H1 (cell line): ENCODE measurements around the gene HPGDS. TPM values are rescaled to one million over a fixed set of nuclear protein-coding genes. Genes with fewer than 3 reads are reported as not detected.

Experiments
- CTCF ChIA-PET: fragments of 300-600 bp; sonication (Branson Sonifier 250); formaldehyde crosslinking; loops from one replicate; lab custom pipeline; 2021; ENCODE audit not compliant: partially characterized antibody; lab: Charles Lee
- POLR2A ChIA-PET: fragments of 300-600 bp; sonication (Branson Sonifier 250); formaldehyde crosslinking; loops from one replicate; lab custom pipeline; 2021; ENCODE audit warnings: inconsistent platforms; ENCODE audit not compliant: partially characterized antibody; lab: Charles Lee
- DNase-seq, 2 experiments: peaks; one replicate each; pipeline versions ENCODE4 v3.0.0 to v3.0.0-alpha.2; 2010 to 2022; ENCODE audit warnings: low spot score in 2 of 2, low read depth in 1 of 2, mixed read lengths in 1 of 2
- FAIRE-seq: peaks from 2 replicates; lab custom pipeline; 2011; peaks lifted over from hg19 to GRCh38; lab: Jason Lieb, UNC
- H2AFZ ChIP-seq: 2 replicates; pipeline ENCODE4 v1.8.1; 2012; ENCODE audit warnings: low read length, inconsistent platforms
- H2AK5ac ChIP-seq: 2 replicates; pipeline ENCODE4 v1.6.1; 2013; ENCODE audit warnings: low read depth, low read length
- H2BK120ac ChIP-seq: replicated peaks from 2 replicates; pipeline ENCODE3; 2013; ENCODE audit warnings: low read depth, low read length, inconsistent platforms
- H2BK12ac ChIP-seq: 2 replicates; pipeline ENCODE4 v1.6.1; 2013; ENCODE audit warnings: low read depth, low read length
- H2BK15ac ChIP-seq: 2 replicates; pipeline ENCODE4 v1.6.1; 2013; ENCODE audit warnings: low read length
- H2BK20ac ChIP-seq: 2 replicates; pipeline ENCODE4 v1.6.1; 2013; ENCODE audit warnings: low read length
- H2BK5ac ChIP-seq: 2 replicates; pipeline ENCODE4 v1.6.1; 2013; ENCODE audit warnings: low read depth, low read length
- H3K14ac ChIP-seq: 2 replicates; pipeline ENCODE4 v1.6.1; 2013; ENCODE audit warnings: inconsistent platforms; ENCODE audit not compliant: insufficient read length
- H3K18ac ChIP-seq: 2 replicates; pipeline ENCODE4 v1.6.1; 2013; ENCODE audit warnings: low read length; ENCODE audit errors: extremely low read depth
- H3K23ac ChIP-seq: 2 replicates; pipeline ENCODE4 v1.6.1; 2013; ENCODE audit warnings: inconsistent platforms; ENCODE audit not compliant: insufficient read length
- H3K23me2 ChIP-seq: 2 replicates; pipeline ENCODE4 v1.6.1; 2013; ENCODE audit warnings: low read depth, low read length
- H3K27ac ChIP-seq: 2 replicates; pipeline ENCODE4 v1.6.1; 2011; ENCODE audit warnings: low read depth, low read length, inconsistent platforms
- H3K27me3 ChIP-seq, 4 experiments: replicated peaks in 1 of 4; 1 replicate in 1 of 4; 2 replicates in 3 of 4; pipeline versions ENCODE4 v1.6.1 to v1.8.1; 2011 to 2013; ENCODE audit warnings: low read length in 3 of 4, mild to moderate bottlenecking in 3 of 4, inconsistent platforms in 2 of 4, mixed read lengths in 2 of 4, moderate library complexity in 1 of 4; ENCODE audit not compliant: control insufficient read depth in 3 of 4, insufficient read depth in 3 of 4; ENCODE audit errors: extremely low read depth in 1 of 4
- H3K36me3 ChIP-seq, 4 experiments: 2 replicates each; pipeline versions ENCODE4 v1.6.1 to v1.8.1; 2011 to 2013; ENCODE audit warnings: mild to moderate bottlenecking in 4 of 4, low read length in 3 of 4, moderate library complexity in 2 of 4, control low read depth in 1 of 4, inconsistent platforms in 1 of 4; ENCODE audit not compliant: insufficient read depth in 4 of 4, control insufficient read depth in 2 of 4
- H3K4ac ChIP-seq: replicated peaks from 2 replicates; pipeline ENCODE3; 2013; ENCODE audit warnings: low read length, low read depth, mixed read lengths, inconsistent platforms; ENCODE audit not compliant: insufficient read length
- H3K4me1 ChIP-seq, 4 experiments: replicated peaks in 1 of 4; 1 replicate in 1 of 4; 2 replicates in 3 of 4; pipeline versions ENCODE4 v1.6.1 to v1.8.1; 2011 to 2013; ENCODE audit warnings: low read length in 3 of 4, inconsistent platforms in 2 of 4, mixed read lengths in 1 of 4; ENCODE audit not compliant: insufficient read depth in 4 of 4, control insufficient read depth in 3 of 4
- H3K4me2 ChIP-seq, 2 experiments: 2 replicates each; pipeline versions ENCODE4 v1.6.1 to v1.8.1; 2011 to 2013; ENCODE audit warnings: low read depth in 2 of 2, low read length in 2 of 2, control low read depth in 1 of 2, inconsistent platforms in 1 of 2, mild to moderate bottlenecking in 1 of 2; ENCODE audit not compliant: insufficient read depth in 1 of 2
- H3K4me3 ChIP-seq, 4 experiments: fragments of 200-600, 300-600 bp in 1 of 4; sonication (generic), shearing (Covaris generic), sonication (Bioruptor Twin) in 1 of 4; 2 replicates each; pipeline versions ENCODE4 v1.5.1 to v1.8.1; 2011 to 2016; ENCODE audit warnings: low read length in 4 of 4, low read depth in 3 of 4, control low read depth in 2 of 4, inconsistent platforms in 2 of 4, mild to moderate bottlenecking in 2 of 4, mixed read lengths in 1 of 4, moderate library complexity in 1 of 4; ENCODE audit not compliant: insufficient read depth in 2 of 4; ENCODE audit errors: extremely low read depth in 1 of 4
- H3K56ac ChIP-seq: replicated peaks from 2 replicates; pipeline ENCODE3; 2013; ENCODE audit warnings: low read depth, mild to moderate bottlenecking, mixed read lengths, low read length, inconsistent platforms; ENCODE audit not compliant: insufficient read length
- H3K79me1 ChIP-seq: 2 replicates; pipeline ENCODE4 v1.6.1; 2013; ENCODE audit warnings: low read depth, low read length, control low read depth
- H3K79me2 ChIP-seq, 2 experiments: 2 replicates each; pipeline versions ENCODE4 v1.6.1 to v1.8.1; 2012 to 2013; ENCODE audit warnings: low read length in 2 of 2, mild to moderate bottlenecking in 2 of 2, inconsistent platforms in 1 of 2; ENCODE audit not compliant: insufficient read depth in 2 of 2, control insufficient read depth in 1 of 2
- H3K9ac ChIP-seq, 4 experiments: replicated peaks in 1 of 4; 1 replicate in 1 of 4; 2 replicates in 3 of 4; pipeline versions ENCODE4 v1.6.1 to v1.8.1; 2011 to 2013; ENCODE audit warnings: low read depth in 3 of 4, low read length in 3 of 4, control low read depth in 2 of 4, mild to moderate bottlenecking in 2 of 4, moderate library complexity in 2 of 4, inconsistent platforms in 1 of 4; ENCODE audit errors: extremely low read depth in 1 of 4
- H3K9me3 ChIP-seq, 2 experiments: 2 replicates each; pipeline versions ENCODE4 v1.6.1 to v1.8.1; 2012 to 2013; ENCODE audit warnings: mild to moderate bottlenecking in 2 of 2, moderate library complexity in 2 of 2, control low read depth in 1 of 2, inconsistent platforms in 1 of 2, low read depth in 1 of 2, low read length in 1 of 2, mixed read lengths in 1 of 2; ENCODE audit not compliant: insufficient read depth in 2 of 2
- H4K20me1 ChIP-seq, 2 experiments: replicated peaks in 1 of 2; 2 replicates each; pipeline versions ENCODE3 to v1.8.1; 2011 to 2013; ENCODE audit warnings: inconsistent platforms in 2 of 2, low read length in 2 of 2, mild to moderate bottlenecking in 1 of 2; ENCODE audit not compliant: insufficient read depth in 2 of 2, control insufficient read depth in 1 of 2
- H4K5ac ChIP-seq: 2 replicates; pipeline ENCODE4 v1.6.1; 2013; ENCODE audit warnings: low read length, low read depth, mixed read lengths, inconsistent platforms; ENCODE audit not compliant: insufficient read length
- H4K8ac ChIP-seq: 2 replicates; pipeline ENCODE4 v1.8.0; 2013; ENCODE audit warnings: mild to moderate bottlenecking, moderate library complexity, low read length, inconsistent platforms; ENCODE audit not compliant: insufficient read depth; ENCODE audit errors: extremely low read depth
- H4K91ac ChIP-seq: replicated peaks from 2 replicates; pipeline ENCODE3; 2013; ENCODE audit warnings: low read length, mixed read lengths, inconsistent platforms; ENCODE audit not compliant: insufficient read length
- ASH2L ChIP-seq: fragments of 200-600, 300-600 bp; sonication (generic); IDR thresholded peaks from one replicate; pipeline ENCODE4 v1.7.1; 2017; ENCODE audit warnings: low read length
- ATF2 ChIP-seq: IDR thresholded peaks from 2 replicates; pipeline ENCODE4 v1.6.1; 2012; ENCODE audit warnings: low read length, inconsistent platforms
- CBX8 ChIP-seq: fragments of 300-800, 300-1000 bp; sonication (generic); IDR thresholded peaks from 2 replicates; pipeline ENCODE4 v1.7.1; 2016; ENCODE audit warnings: low read depth, low read length, borderline replicate concordance
- EZH2 ChIP-seq: fragments of 200-600 bp; sonication (generic); IDR thresholded peaks from 2 replicates; pipeline ENCODE4 v1.7.1; 2012; ENCODE audit warnings: low read depth, mild to moderate bottlenecking, moderate library complexity, low read length, inconsistent platforms; ENCODE audit not compliant: severe bottlenecking
- HDAC6 ChIP-seq: IDR thresholded peaks from one replicate; pipeline ENCODE4 v1.7.1; 2012; ENCODE audit warnings: low read depth, mild to moderate bottlenecking, inconsistent platforms, low read length, moderate library complexity
- JUN ChIP-seq: IDR thresholded peaks from 2 replicates; pipeline ENCODE4 v1.6.1; 2011; ENCODE audit warnings: low read depth, mild to moderate bottlenecking, improper control_type of control experiment, low read length
- MAFK ChIP-seq: IDR thresholded peaks from 2 replicates; pipeline ENCODE4 v1.6.1; 2012; ENCODE audit warnings: low read depth, mild to moderate bottlenecking, improper control_type of control experiment, low read length
- PHF8 ChIP-seq: fragments of 200-600 bp; sonication (generic); conservative IDR thresholded peaks from 2 replicates; pipeline ENCODE4 v1.7.1; 2012; ENCODE audit warnings: low read depth, mild to moderate bottlenecking, inconsistent platforms, low read length, moderate library complexity
- POU5F1 ChIP-seq: IDR thresholded peaks from 2 replicates; pipeline ENCODE4 v1.6.1; 2011; ENCODE audit warnings: low read depth, mild to moderate bottlenecking, low read length, moderate library complexity
- SUZ12 ChIP-seq: fragments of 200-600 bp; sonication (generic); IDR thresholded peaks from 2 replicates; pipeline ENCODE4 v1.6.1; 2012; ENCODE audit warnings: mild to moderate bottlenecking, inconsistent platforms, low read length, moderate library complexity, mixed read lengths
- TAF7 ChIP-seq: optimal IDR thresholded peaks from 2 replicates; pipeline ENCODE3; 2011; ENCODE audit warnings: low read depth, mild to moderate bottlenecking, inconsistent platforms, low read length, moderate library complexity, borderline replicate concordance
- ZNF274 ChIP-seq: IDR thresholded peaks from 2 replicates; pipeline ENCODE4 v1.7.0; 2012; ENCODE audit warnings: low read length, borderline replicate concordance; ENCODE audit errors: extremely low read depth
- WGBS, 2 experiments: shearing (Covaris generic) in 1 of 2; methylation state at CpG; one replicate each; pipeline versions ENCODE4 v1.1.6 to v1.1.7; 2013 to 2015; ENCODE audit warnings: low lambda C conversion rate in 2 of 2, mixed read lengths in 2 of 2, inconsistent platforms in 1 of 2, low coverage in 1 of 2, missing lambda C conversion rate in 1 of 2; ENCODE audit not compliant: insufficient replicate concordance in 2 of 2, insufficient coverage in 1 of 2, insufficient read length in 1 of 2; ENCODE audit errors: extremely low coverage in 1 of 2, missing lambda C conversion rate in 1 of 2; 5-methylcytosine and 5-hydroxymethylcytosine counted together
- polyA plus RNA-seq, 7 experiments: library from polyadenylated mRNA; depleted of rRNA in 3 of 7; stranded (reverse) in 5 of 7; unstranded in 2 of 7; fragments of >200 nt in 5 of 7; fragments of 200-250 nt in 2 of 7; gene quantifications; 1 replicate in 5 of 7; 2 replicates in 1 of 7; 4 replicates in 1 of 7; pipeline versions ENCODE4 v1.2.1 to v1.2.3, GENCODE V29; 2011 to 2013; ENCODE audit warnings: missing spikeins in 2 of 7, mixed read lengths in 2 of 7
- total RNA-seq: library from RNA; stranded (reverse); fragmentation: NEBNext Ultra II Directional; extraction: Animal tissue kit (Norgen Biotek cat#: 25700); gene quantifications from 2 replicates; pipeline ENCODE4 v1.2.1, GENCODE V29; 2021

The HPGDS gene
- total and polyA plus RNA-seq, 2 of the 8 experiments (the other 6 are each of a cell fraction or from before 2014, with no cell fraction given): not detected

GRCh38 chr4:94389595-94390267 is 47.1 kb upstream of the HPGDS start:
- Histone ChIP-seq H2BK15ac (no peak overlapping the region), H4K91ac (no peak overlapping the region), H3K4ac (no peak overlapping the region), H3K18ac (no peak overlapping the region), H3K79me2 (no peaks in the 10 kb centered on the region), H3K23ac (no peak overlapping the region), H3K79me1 (no peaks in the 10 kb centered on the region), H2BK5ac (no peak overlapping the region), H3K23me2 (no peaks in the 10 kb centered on the region), H3K36me3 (no peaks in the 10 kb centered on the region), H4K20me1 (no peaks in the 10 kb centered on the region), H3K56ac (no peak overlapping the region), H3K4me2 (no peak overlapping the region), H2BK120ac (no peak overlapping the region), H3K9ac (no peak overlapping the region), H4K8ac (no peak overlapping the region), H2AK5ac (no peak overlapping the region), H3K4me3 (no peak overlapping the region), H2BK12ac (no peak overlapping the region), H2BK20ac (no peak overlapping the region), H3K4me1 (no peaks in the 10 kb centered on the region), H3K14ac (no peak overlapping the region), H3K27ac (no peak overlapping the region), H2AFZ (no peak overlapping the region), H3K9me3 (peaks cover 7% of the 10 kb centered on the region in 2 experiments; a peak in 3 of 4 replicates), H3K27me3 (no peaks in the 10 kb centered on the region), H4K5ac (no peak overlapping the region)
- no peak for FAIRE-seq
- WGBS, 2 experiments: 94% methylated on average over 5 of the region's 5 CpGs; no CpG with 5 or more reads in 1 of the 2 experiments
- POLR2A ChIA-PET: no interaction called here
- DNase-seq: no peak
- TF ChIP-seq CBX8 (no peak), SUZ12 (no peak), ASH2L (no peak), PHF8 (no peak), POU5F1 (no peak), ZNF274 (no peak), EZH2 (no peak), MAFK (no peak), HDAC6 (no peak), TAF7 (no peak), JUN (no peak), ATF2 (no peak)
- CTCF ChIA-PET: interaction anchor here (0.6 to 1.4 kb wide), 6 partner anchors 9 to 549 kb away, joined by 3 to 7 read pairs (median 3); no protein-coding TSS in a partner anchor
